BJ (cell line): ENCODE results near the gene BACE2. TPM values are rescaled to one million over a fixed set of nuclear protein-coding genes. Genes with fewer than 3 reads are reported as not detected.
"Not testable (repeated sequence)": the region's sequence is repeated elsewhere in the genome, so short reads cannot be mapped to it uniquely, and the experiment has no call there.

Experiments
- CTCF ChIA-PET: fragments of 350-600 bp; formaldehyde crosslinking; extraction: SDS; loops from one replicate; lab custom pipeline; 2021; ENCODE audit warnings: antibody characterized with exemption, inconsistent platforms; lab: Yijun Ruan, JAX
- POLR2A ChIA-PET: fragments of 300-600 bp; sonication (Branson Sonifier 250); formaldehyde crosslinking; extraction: SDS; loops from one replicate; lab custom pipeline; 2021; ENCODE audit warnings: antibody characterized with exemption; lab: Charles Lee
- DNase-seq: peaks from one replicate; pipeline ENCODE4 v3.0.0-alpha.2; 2011; ENCODE audit warnings: low read depth
- H3K27me3 ChIP-seq: 2 replicates; pipeline ENCODE4 v1.6.0; 2011; ENCODE audit warnings: low read length; ENCODE audit not compliant: control insufficient read depth, insufficient read depth
- H3K36me3 ChIP-seq: 2 replicates; pipeline ENCODE4 v1.5.1; 2011; ENCODE audit warnings: low read length; ENCODE audit not compliant: control insufficient read depth, insufficient read depth
- H3K4me3 ChIP-seq: 2 replicates; pipeline ENCODE4 v1.5.1; 2011; ENCODE audit warnings: low read depth, mild to moderate bottlenecking, control low read depth, low read length
- polyA plus RNA-seq: library from polyadenylated mRNA; depleted of rRNA; stranded (reverse); fragments of >200 nt; gene quantifications from 2 replicates; pipeline ENCODE4 v1.2.3, GENCODE V29; 2011
- TF ChIP-seq, protein P1 (sequence below): IDR thresholded peaks from 2 replicates; pipeline ENCODE4 v1.5.1; 2011; ENCODE audit warnings: low read depth, mild to moderate bottlenecking, control low read depth, inconsistent platforms, low read length, moderate library complexity; ENCODE audit not compliant: insufficient read depth

Gene BACE2
- polyA plus RNA-seq, 1 experiment = 38.5 TPM

GRCh38 chr21:41242238-41242829 lies 74.4 kb downstream of the BACE2 start:
- DNase-seq = no peak
- no peaks in the 10 kb centered on the region for H3K27me3 ChIP-seq
- H3K4me3 ChIP-seq = no peak overlapping the region
- POLR2A ChIA-PET = no interaction called here
- TF ChIP-seq, protein P1, sequence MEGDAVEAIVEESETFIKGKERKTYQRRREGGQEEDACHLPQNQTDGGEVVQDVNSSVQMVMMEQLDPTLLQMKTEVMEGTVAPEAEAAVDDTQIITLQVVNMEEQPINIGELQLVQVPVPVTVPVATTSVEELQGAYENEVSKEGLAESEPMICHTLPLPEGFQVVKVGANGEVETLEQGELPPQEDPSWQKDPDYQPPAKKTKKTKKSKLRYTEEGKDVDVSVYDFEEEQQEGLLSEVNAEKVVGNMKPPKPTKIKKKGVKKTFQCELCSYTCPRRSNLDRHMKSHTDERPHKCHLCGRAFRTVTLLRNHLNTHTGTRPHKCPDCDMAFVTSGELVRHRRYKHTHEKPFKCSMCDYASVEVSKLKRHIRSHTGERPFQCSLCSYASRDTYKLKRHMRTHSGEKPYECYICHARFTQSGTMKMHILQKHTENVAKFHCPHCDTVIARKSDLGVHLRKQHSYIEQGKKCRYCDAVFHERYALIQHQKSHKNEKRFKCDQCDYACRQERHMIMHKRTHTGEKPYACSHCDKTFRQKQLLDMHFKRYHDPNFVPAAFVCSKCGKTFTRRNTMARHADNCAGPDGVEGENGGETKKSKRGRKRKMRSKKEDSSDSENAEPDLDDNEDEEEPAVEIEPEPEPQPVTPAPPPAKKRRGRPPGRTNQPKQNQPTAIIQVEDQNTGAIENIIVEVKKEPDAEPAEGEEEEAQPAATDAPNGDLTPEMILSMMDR = no peak
- H3K36me3 ChIP-seq = no peaks in the 10 kb centered on the region
- CTCF ChIA-PET = interaction anchor here (1.2 kb wide), 1 partner anchor 12 kb away, joined by 4 read pairs; no protein-coding TSS in a partner anchor

DNA sequence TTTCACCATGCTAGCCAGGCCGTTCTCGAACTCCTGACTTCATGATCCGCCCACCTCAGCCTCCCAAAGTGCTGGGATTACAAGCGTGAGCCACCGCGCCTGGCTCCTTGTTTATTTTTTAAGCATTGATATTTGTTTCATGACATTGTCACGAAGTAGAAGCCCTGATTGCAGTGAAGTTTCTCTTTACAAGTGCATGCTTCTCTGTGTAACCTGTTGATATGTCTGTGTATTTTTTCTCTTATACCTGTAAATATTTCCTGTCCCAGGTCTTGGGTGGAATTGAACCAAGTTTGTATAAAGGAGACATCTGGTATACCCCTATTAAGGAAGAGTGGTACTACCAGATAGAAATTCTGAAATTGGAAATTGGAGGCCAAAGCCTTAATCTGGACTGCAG lies 75.1 kb downstream of the BACE2 start:
- ChIA-PET CTCF (interaction anchor here (1.2 kb wide), 1 partner anchor 13 kb away, joined by 4 read pairs; no protein-coding TSS in a partner anchor), POLR2A (no interaction called here)
- H3K36me3 ChIP-seq = no peaks in the 10 kb centered on the region

DNA sequence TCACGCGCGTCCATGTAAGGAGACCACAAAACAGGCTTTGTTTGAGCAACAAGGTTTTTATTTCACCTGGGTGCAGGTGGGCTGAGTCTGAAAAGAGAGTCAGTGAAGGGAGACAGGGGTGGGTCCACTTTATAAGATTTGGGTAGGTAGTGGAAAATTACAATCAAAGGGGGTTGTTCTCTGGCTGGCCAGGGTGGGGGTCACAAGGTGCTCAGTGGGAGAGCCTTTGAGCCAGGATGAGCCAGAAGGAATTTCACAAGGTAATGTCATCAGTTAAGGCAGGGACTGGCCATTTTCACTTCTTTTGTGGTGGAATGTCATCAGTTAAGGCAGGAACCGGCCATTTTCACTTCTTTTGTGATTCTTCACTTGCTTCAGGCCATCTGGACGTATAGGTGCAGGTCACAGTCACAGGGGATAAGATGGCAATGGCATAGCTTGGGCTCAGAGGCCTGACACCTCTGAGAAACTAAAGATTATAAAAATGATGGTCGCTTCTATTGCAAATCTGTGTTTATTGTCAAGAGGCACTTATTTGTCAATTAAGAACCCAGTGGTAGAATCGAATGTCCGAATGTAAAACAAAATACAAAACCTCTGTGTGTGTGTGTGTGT lies 76.4 kb downstream of the BACE2 start:
- DNase-seq, POLR2A ChIA-PET, H3K4me3 ChIP-seq, CTCF ChIA-PET, H3K36me3 ChIP-seq, H3K27me3 ChIP-seq: not testable (repeated sequence)

More for the DNA sequence above, 75.1 kb downstream of the BACE2 start:
- TF ChIP-seq, protein P1 = no peak
- no peaks in the 10 kb centered on the region for H3K27me3 ChIP-seq
- H3K4me3 ChIP-seq = no peak overlapping the region
- DNase-seq = no peak

- ChIA-PET CTCF (no interaction called here), POLR2A (no interaction called here)
- TF ChIP-seq, protein P1 = no peak
- no peaks in the 10 kb centered on the region; the same call in 1 of the 2 replicates for H3K36me3 ChIP-seq
- H3K27me3 ChIP-seq = no peaks in the 10 kb centered on the region
- H3K4me3 ChIP-seq = no peak overlapping the region
- no peak for DNase-seq
Observed at GRCh38 chr21:41245509-41246135, 77.7 kb downstream of the BACE2 start.

DNA sequence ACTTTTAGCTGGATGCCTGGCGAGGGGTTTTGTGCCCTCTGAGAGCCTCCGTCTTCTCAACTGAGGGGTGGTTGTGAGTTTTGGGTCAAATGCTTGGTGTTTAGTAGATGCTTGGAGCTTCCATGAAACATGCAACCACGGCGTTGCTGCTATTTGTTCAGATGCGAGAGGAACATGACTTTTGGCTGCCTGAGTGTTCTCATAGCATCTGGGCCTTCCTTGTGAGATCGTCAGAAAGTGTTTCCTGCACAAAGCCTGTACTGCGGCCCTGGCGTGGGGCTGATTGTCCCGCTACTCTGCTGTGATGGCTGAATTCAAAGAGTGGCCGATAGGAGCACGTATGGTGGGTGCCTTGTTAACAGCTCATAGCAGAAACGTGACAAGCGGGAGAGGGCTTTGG lies 78.8 kb downstream of the BACE2 start:
- Histone ChIP-seq H3K4me3 (no peak overlapping the region), H3K36me3 (no peaks in the 10 kb centered on the region; the same call in 1 of the 2 replicates), H3K27me3 (no peaks in the 10 kb centered on the region)
- no peak for DNase-seq
- CTCF ChIA-PET = no interaction called here
- TF ChIP-seq, protein P1 = no peak
- POLR2A ChIA-PET = no interaction called here
